ENCODE results near the gene OR1F1.
"Not testable (repeated sequence)": the region's sequence is repeated elsewhere in the genome, so short reads cannot be mapped to it uniquely, and the experiment has no call there.

DNA sequence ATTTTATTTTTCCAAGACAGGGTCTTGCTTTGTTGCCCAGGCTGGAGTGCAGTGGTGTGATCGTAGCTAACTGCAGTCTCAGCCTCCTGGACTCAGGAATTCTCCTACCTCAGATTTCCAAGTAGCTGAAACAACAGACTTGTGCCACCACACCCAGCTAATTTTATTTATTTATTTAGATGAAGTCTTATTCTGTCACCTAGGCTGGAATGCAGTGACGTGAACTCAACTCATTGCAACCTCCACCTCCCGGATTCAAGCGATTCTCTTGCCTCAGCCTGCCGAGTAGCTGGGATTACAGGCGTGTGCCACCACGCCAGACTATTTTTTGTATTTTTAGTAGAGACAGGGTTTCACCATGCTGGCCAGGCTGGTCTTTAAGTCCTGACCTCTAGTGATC, 19.3 kb upstream of the OR1F1 start:
- TF ChIP-seq, protein P1, sequence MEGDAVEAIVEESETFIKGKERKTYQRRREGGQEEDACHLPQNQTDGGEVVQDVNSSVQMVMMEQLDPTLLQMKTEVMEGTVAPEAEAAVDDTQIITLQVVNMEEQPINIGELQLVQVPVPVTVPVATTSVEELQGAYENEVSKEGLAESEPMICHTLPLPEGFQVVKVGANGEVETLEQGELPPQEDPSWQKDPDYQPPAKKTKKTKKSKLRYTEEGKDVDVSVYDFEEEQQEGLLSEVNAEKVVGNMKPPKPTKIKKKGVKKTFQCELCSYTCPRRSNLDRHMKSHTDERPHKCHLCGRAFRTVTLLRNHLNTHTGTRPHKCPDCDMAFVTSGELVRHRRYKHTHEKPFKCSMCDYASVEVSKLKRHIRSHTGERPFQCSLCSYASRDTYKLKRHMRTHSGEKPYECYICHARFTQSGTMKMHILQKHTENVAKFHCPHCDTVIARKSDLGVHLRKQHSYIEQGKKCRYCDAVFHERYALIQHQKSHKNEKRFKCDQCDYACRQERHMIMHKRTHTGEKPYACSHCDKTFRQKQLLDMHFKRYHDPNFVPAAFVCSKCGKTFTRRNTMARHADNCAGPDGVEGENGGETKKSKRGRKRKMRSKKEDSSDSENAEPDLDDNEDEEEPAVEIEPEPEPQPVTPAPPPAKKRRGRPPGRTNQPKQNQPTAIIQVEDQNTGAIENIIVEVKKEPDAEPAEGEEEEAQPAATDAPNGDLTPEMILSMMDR (IDR thresholded peaks at IDR 0.05; ENCODE audit: low read depth, low read length, poor library complexity, severe bottlenecking), result not testable (repeated sequence)
- TF ChIP-seq EZH2phosphoT487 (IDR thresholded peaks at IDR 0.05; ENCODE audit: borderline replicate concordance, low read length), result not testable (repeated sequence)

Measured in DOHH2 (cell line).